Fibroblast of lung (primary cell): ENCODE results near the gene ENTREP3.
"Not testable (repeated sequence)": the region's sequence is repeated elsewhere in the genome, so short reads cannot be mapped to it uniquely, and the experiment has no call there.

Experiments
- CTCF ChIP-seq, 2 donors: IDR thresholded peaks in 1 of 2; conservative IDR thresholded peaks in 1 of 2; 1 replicate in 1 of 2; 2 replicates in 1 of 2; pipeline ENCODE4 v1.5.1; 2011 to 2012; ENCODE audit warnings: low read length in 2 of 2, control low read depth in 1 of 2, inconsistent platforms in 1 of 2, low read depth in 1 of 2, mild to moderate bottlenecking in 1 of 2
- EZH2 ChIP-seq: IDR thresholded peaks from 2 replicates; pipeline ENCODE4 v1.5.1; 2012; ENCODE audit warnings: low read length, control low read depth, mild to moderate bottlenecking; ENCODE audit errors: missing control alignments

GRCh38 chr1:155235375-155235774 lies 19.9 kb downstream of the ENTREP3 start:
- not testable (repeated sequence) for TF ChIP-seq CTCF (conservative IDR thresholded peaks at IDR 0.05 in 1 of 2, IDR thresholded peaks at IDR 0.05 in 1 of 2; ENCODE audit: low read depth in 1 of 2, low read length in 2 of 2); EZH2
